ENCODE measurements around the gene NOP14. TPM values are rescaled to one million over a fixed set of nuclear protein-coding genes. Genes with fewer than 3 reads are reported as not detected.

NOP14 gene
- polyA plus RNA-seq, 2 of the 4 experiments (the other 2 are of a cell fraction): 18.9 to 30.2 TPM

- Histone ChIP-seq H3K4me2 (no peak overlapping the region), H3K4me1 (no peaks in the 10 kb centered on the region), H3K4me3 (no peak overlapping the region), H3K27ac (no peak overlapping the region), H3K9me3 (no peaks in the 10 kb centered on the region)
- FAIRE-seq (no peak), DNase-seq (ENCODE audit: low read depth in 1 of 2, low spot score in 1 of 2) (no peak), ATAC-seq (no peak)
- 86% methylated on average over 4 of the region's 4 CpGs for WGBS (ENCODE audit: missing lambda C conversion rate)
- ChIA-PET CTCF (interaction anchor here (0.6 to 1.0 kb wide), 2 partner anchors 18 to 474 kb away, joined by 3 read pairs; no protein-coding TSS in a partner anchor), POLR2A (no interaction called here)
- no peak for TF ChIP-seq FOSL2 (IDR thresholded peaks at IDR 0.05)
- TF ChIP-seq FOSL2 (CRISPR knock-in tag; IDR thresholded peaks at IDR 0.05): no peak
- TF ChIP-seq NFE2L2 (conservative IDR thresholded peaks at IDR 0.05; ENCODE audit: low read length): no peak
- no peak for TF ChIP-seq ELK1 (IDR thresholded peaks at IDR 0.05; ENCODE audit: low read depth, low read length)
- TF ChIP-seq ZSCAN20 (CRISPR knock-in tag; IDR thresholded peaks at IDR 0.05): no peak
Observed at GRCh38 chr4:2996415-2996814, 33.2 kb upstream of the NOP14 start.

GRCh38 chr4:2995546-2996265 is 32.5 kb upstream of the NOP14 start:
- no peak overlapping the region for H3K4me3 ChIP-seq
- 47% methylated on average over 4 of the region's 4 CpGs for WGBS (ENCODE audit: missing lambda C conversion rate)
- H3K27ac ChIP-seq: no peak overlapping the region
- ChIA-PET CTCF (interaction anchor here (1.0 kb wide), 2 partner anchors 18 to 231 kb away, joined by 3 read pairs; no protein-coding TSS in a partner anchor), POLR2A (no interaction called here)
- FAIRE-seq (no peak), ATAC-seq (no peak), DNase-seq (ENCODE audit: low read depth in 1 of 2, low spot score in 1 of 2) (no peak)
- no peaks in the 10 kb centered on the region for H3K4me1 ChIP-seq
- no peak overlapping the region for H3K4me2 ChIP-seq
- no peaks in the 10 kb centered on the region for H3K9me3 ChIP-seq
- no peak for TF ChIP-seq KDM5A (IDR thresholded peaks at IDR 0.05)

- TF ChIP-seq CEBPB (IDR thresholded peaks at IDR 0.05) (no peak), ESRRA (IDR thresholded peaks at IDR 0.05; ENCODE audit: borderline replicate concordance, low read length) (no peak), KDM5A (IDR thresholded peaks at IDR 0.05) (no peak), CHD2 (IDR thresholded peaks at IDR 0.05; ENCODE audit: low read length, partially characterized antibody) (no peak), RCOR1 (IDR thresholded peaks at IDR 0.05; ENCODE audit: low read depth, low read length) (no peak), KDM1A (IDR thresholded peaks at IDR 0.05; ENCODE audit: low read depth) (no peak), GATA3 (IDR thresholded peaks at IDR 0.05; ENCODE audit: borderline replicate concordance) (no peak), ZFP36 (IDR thresholded peaks at IDR 0.05; ENCODE audit: borderline replicate concordance, partially characterized antibody) (no peak), CBX2 (IDR thresholded peaks at IDR 0.05; ENCODE audit: borderline replicate concordance, low read depth) (no peak), FOSL2 (IDR thresholded peaks at IDR 0.05) (no peak), FOSL2 (CRISPR knock-in tag; IDR thresholded peaks at IDR 0.05) (no peak), FOSB (CRISPR knock-in tag; IDR thresholded peaks at IDR 0.05) (no peak), CHD4 (IDR thresholded peaks at IDR 0.05; ENCODE audit: borderline replicate concordance) (no peak), MAZ (IDR thresholded peaks at IDR 0.05; ENCODE audit: borderline replicate concordance, low read depth, low read length) (no peak), RNF2 (IDR thresholded peaks at IDR 0.05; ENCODE audit: borderline replicate concordance, low read depth) (no peak)
- TF ChIP-seq, protein P1, sequence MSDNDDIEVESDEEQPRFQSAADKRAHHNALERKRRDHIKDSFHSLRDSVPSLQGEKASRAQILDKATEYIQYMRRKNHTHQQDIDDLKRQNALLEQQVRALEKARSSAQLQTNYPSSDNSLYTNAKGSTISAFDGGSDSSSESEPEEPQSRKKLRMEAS (IDR thresholded peaks at IDR 0.05): no peak
- TF ChIP-seq, protein P2, sequence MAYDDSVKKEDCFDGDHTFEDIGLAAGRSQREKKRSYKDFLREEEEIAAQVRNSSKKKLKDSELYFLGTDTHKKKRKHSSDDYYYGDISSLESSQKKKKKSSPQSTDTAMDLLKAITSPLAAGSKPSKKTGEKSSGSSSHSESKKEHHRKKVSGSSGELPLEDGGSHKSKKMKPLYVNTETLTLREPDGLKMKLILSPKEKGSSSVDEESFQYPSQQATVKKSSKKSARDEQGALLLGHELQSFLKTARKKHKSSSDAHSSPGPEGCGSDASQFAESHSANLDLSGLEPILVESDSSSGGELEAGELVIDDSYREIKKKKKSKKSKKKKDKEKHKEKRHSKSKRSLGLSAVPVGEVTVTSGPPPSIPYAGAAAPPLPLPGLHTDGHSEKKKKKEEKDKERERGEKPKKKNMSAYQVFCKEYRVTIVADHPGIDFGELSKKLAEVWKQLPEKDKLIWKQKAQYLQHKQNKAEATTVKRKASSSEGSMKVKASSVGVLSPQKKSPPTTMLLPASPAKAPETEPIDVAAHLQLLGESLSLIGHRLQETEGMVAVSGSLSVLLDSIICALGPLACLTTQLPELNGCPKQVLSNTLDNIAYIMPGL (CRISPR knock-in tag; IDR thresholded peaks at IDR 0.05; ENCODE audit: borderline replicate concordance): no peak
- TF ChIP-seq, protein P3, sequence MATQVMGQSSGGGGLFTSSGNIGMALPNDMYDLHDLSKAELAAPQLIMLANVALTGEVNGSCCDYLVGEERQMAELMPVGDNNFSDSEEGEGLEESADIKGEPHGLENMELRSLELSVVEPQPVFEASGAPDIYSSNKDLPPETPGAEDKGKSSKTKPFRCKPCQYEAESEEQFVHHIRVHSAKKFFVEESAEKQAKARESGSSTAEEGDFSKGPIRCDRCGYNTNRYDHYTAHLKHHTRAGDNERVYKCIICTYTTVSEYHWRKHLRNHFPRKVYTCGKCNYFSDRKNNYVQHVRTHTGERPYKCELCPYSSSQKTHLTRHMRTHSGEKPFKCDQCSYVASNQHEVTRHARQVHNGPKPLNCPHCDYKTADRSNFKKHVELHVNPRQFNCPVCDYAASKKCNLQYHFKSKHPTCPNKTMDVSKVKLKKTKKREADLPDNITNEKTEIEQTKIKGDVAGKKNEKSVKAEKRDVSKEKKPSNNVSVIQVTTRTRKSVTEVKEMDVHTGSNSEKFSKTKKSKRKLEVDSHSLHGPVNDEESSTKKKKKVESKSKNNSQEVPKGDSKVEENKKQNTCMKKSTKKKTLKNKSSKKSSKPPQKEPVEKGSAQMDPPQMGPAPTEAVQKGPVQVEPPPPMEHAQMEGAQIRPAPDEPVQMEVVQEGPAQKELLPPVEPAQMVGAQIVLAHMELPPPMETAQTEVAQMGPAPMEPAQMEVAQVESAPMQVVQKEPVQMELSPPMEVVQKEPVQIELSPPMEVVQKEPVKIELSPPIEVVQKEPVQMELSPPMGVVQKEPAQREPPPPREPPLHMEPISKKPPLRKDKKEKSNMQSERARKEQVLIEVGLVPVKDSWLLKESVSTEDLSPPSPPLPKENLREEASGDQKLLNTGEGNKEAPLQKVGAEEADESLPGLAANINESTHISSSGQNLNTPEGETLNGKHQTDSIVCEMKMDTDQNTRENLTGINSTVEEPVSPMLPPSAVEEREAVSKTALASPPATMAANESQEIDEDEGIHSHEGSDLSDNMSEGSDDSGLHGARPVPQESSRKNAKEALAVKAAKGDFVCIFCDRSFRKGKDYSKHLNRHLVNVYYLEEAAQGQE (IDR thresholded peaks at IDR 0.05): no peak
- Histone ChIP-seq H3K27ac (no peak overlapping the region), H3K4me2 (no peak overlapping the region), H3K4me3 (no peak overlapping the region), H3K4me1 (no peaks in the 10 kb centered on the region), H3K9me3 (no peaks in the 10 kb centered on the region)
- DNase-seq (ENCODE audit: low read depth in 1 of 2, low spot score in 1 of 2) (no peak), FAIRE-seq (no peak), ATAC-seq (no peak)
- CTCF ChIA-PET: interaction anchor here (1.0 to 2.4 kb wide), 2 partner anchors 16 to 231 kb away, joined by 3 to 7 read pairs; no protein-coding TSS in a partner anchor
- POLR2A ChIA-PET: no interaction called here
- WGBS (ENCODE audit: missing lambda C conversion rate): 85% methylated on average over 4 of the region's 4 CpGs
Observed at GRCh38 chr4:2994917-2995316, 31.7 kb upstream of the NOP14 start.

All from A549 (cell line).